NT2/D1 (cell line): Measurements from ENCODE around the gene VWA2.

Experiments
- YY1 ChIP-seq: IDR thresholded peaks from 2 replicates; pipeline ENCODE4 v1.6.1; 2011; ENCODE audit not compliant: insufficient read length, insufficient read depth
- ZNF274 ChIP-seq: IDR thresholded peaks from 2 replicates; pipeline ENCODE4 v1.6.1; 2011; ENCODE audit warnings: mild to moderate bottlenecking, low read depth, low read length

DNA sequence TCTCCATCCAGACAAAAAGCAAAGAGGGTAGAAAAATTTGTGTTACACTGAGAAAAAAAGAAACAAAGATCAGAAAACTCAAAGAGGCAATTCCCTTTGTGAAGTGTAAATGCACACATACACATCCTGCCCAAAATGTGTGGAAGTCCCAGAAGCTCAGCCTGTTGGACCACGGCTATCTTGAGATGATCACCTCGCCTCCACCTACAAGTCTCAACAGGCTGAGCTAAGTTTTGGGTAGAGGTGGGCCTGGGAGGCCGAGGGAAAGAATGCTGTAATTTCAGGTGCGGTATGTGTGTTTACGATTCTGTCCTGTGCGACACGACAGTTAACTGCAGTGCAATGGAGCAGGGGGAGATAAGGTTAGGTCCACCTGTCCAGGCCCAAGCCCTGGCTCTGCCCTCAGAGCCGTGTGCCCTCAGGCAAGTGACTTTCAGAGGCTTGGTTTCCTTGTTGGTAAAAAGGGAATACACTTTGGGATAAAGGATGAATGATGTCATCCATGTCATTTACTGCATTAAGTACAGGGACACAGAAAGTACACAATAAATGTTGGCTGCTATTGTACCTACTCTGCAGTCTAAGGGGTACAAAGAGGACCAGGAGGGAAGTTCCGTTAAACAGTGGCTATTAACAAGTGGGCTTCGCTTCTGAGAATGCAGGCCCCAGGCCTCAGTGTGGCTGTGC, 97.9 kb downstream of the VWA2 start:
- TF ChIP-seq YY1, result no peak
- no peak for TF ChIP-seq ZNF274
